ENCODE results near the gene ZNF208. TPM values are rescaled to one million over a fixed set of nuclear protein-coding genes. Genes with fewer than 3 reads are reported as not detected.

Gene ZNF208
- total RNA-seq, 1 donor from 2014 or later: 0.79 TPM

- TF ChIP-seq CTCF (IDR thresholded peaks at IDR 0.05; ENCODE audit: insufficient read depth, low read length, severe bottlenecking): no peak
- Histone ChIP-seq H3K36me3 (ENCODE audit: control insufficient read depth, insufficient read depth, low read length) (no peaks in the 10 kb centered on the region), H3K27me3 (ENCODE audit: control insufficient read depth, insufficient read depth, low read length) (no peaks in the 10 kb centered on the region), H3K4me3 (ENCODE audit: low read depth, low read length) (no peak overlapping the region)
- no peak for DNase-seq (ENCODE audit: low read depth)
- FAIRE-seq: no peak
These were observed 95.3 kb downstream of the ZNF208 start for GRCh38 chr19:21915411-21915810.

GRCh38 chr19:21912654-21913053 lies 98.1 kb downstream of the ZNF208 start:
- FAIRE-seq: no peak
- H3K4me3 ChIP-seq (ENCODE audit: low read depth, low read length): no peak overlapping the region
- H3K36me3 ChIP-seq (ENCODE audit: control insufficient read depth, insufficient read depth, low read length): no peaks in the 10 kb centered on the region
- no peak for TF ChIP-seq CTCF (IDR thresholded peaks at IDR 0.05; ENCODE audit: insufficient read depth, low read length, severe bottlenecking)
- no peaks in the 10 kb centered on the region for H3K27me3 ChIP-seq (ENCODE audit: control insufficient read depth, insufficient read depth, low read length)
- no peak for DNase-seq (ENCODE audit: low read depth)

GRCh38 chr19:21910318-21910717 lies 100.4 kb downstream of the ZNF208 start:
- Histone ChIP-seq H3K36me3 (ENCODE audit: control insufficient read depth, insufficient read depth, low read length) (no peaks in the 10 kb centered on the region), H3K4me3 (ENCODE audit: low read depth, low read length) (no peak overlapping the region), H3K27me3 (ENCODE audit: control insufficient read depth, insufficient read depth, low read length) (no peaks in the 10 kb centered on the region)
- peak; percentile 73 for DNase-seq (ENCODE audit: low read depth)
- no peak for TF ChIP-seq CTCF (IDR thresholded peaks at IDR 0.05; ENCODE audit: insufficient read depth, low read length, severe bottlenecking)
- no peak for FAIRE-seq

GRCh38 chr19:21908066-21908465 lies 102.7 kb downstream of the ZNF208 start:
- Histone ChIP-seq H3K36me3 (ENCODE audit: control insufficient read depth, insufficient read depth, low read length) (no peaks in the 10 kb centered on the region), H3K4me3 (ENCODE audit: low read depth, low read length) (no peak overlapping the region), H3K27me3 (ENCODE audit: control insufficient read depth, insufficient read depth, low read length) (no peaks in the 10 kb centered on the region)
- FAIRE-seq (no peak), DNase-seq (ENCODE audit: low read depth) (no peak)
- no peak for TF ChIP-seq CTCF (IDR thresholded peaks at IDR 0.05; ENCODE audit: insufficient read depth, low read length, severe bottlenecking)

- FAIRE-seq (no peak), DNase-seq (ENCODE audit: low read depth) (no peak)
- no peak for TF ChIP-seq CTCF (IDR thresholded peaks at IDR 0.05; ENCODE audit: insufficient read depth, low read length, severe bottlenecking)
These were observed 103.2 kb downstream of the ZNF208 start for GRCh38 chr19:21907516-21907915.

GRCh38 chr19:21902571-21902970 lies 108.2 kb downstream of the ZNF208 start:
- FAIRE-seq: no peak

More at GRCh38 chr19:21907516-21907915, 103.2 kb downstream of the ZNF208 start:
- H3K4me3 ChIP-seq (ENCODE audit: low read depth, low read length): no peak overlapping the region
- no peaks in the 10 kb centered on the region for H3K27me3 ChIP-seq (ENCODE audit: control insufficient read depth, insufficient read depth, low read length)
- no peaks in the 10 kb centered on the region for H3K36me3 ChIP-seq (ENCODE audit: control insufficient read depth, insufficient read depth, low read length)

More at GRCh38 chr19:21902571-21902970, 108.2 kb downstream of the ZNF208 start:
- DNase-seq (ENCODE audit: low read depth): no peak
- Histone ChIP-seq H3K36me3 (ENCODE audit: control insufficient read depth, insufficient read depth, low read length) (no peaks in the 10 kb centered on the region), H3K27me3 (ENCODE audit: control insufficient read depth, insufficient read depth, low read length) (no peaks in the 10 kb centered on the region), H3K4me3 (ENCODE audit: low read depth, low read length) (no peak overlapping the region)
- no peak for TF ChIP-seq CTCF (IDR thresholded peaks at IDR 0.05; ENCODE audit: insufficient read depth, low read length, severe bottlenecking)
